Sigmoid colon (tissue), 3 donors: ENCODE data around the gene MYOZ1.

Experiments
- CTCF ChIP-seq, 4 experiments: fragments of 450-650 bp in 3 of 4; fragments of 200-600 bp in 1 of 4; IDR thresholded peaks; one replicate each; pipeline ENCODE4 v1.5.1; 2016 to 2019; ENCODE audit warnings: antibody characterized with exemption in 4 of 4, mild to moderate bottlenecking in 3 of 4, moderate library complexity in 2 of 4
- POLR2A ChIP-seq, 2 donors: fragments of 450-650 bp; IDR thresholded peaks; one replicate each; pipeline ENCODE4 v1.6.1; 2016; ENCODE audit warnings: antibody characterized with exemption in 2 of 2, mild to moderate bottlenecking in 2 of 2, moderate library complexity in 2 of 2

- no peak for TF ChIP-seq POLR2A (IDR thresholded peaks at IDR 0.05)
- no peak for TF ChIP-seq CTCF (IDR thresholded peaks at IDR 0.05)
Observed at GRCh38 chr10:73623056-73623455, 18.2 kb downstream of the MYOZ1 start.
